Liver (tissue), 9 donors: ENCODE data around the gene HIVEP3. TPM values are rescaled to one million over a fixed set of nuclear protein-coding genes. Genes with fewer than 3 reads are reported as not detected.

Source experiments
- DNase-seq: peaks from one replicate; pipeline ENCODE4 v3.0.0-alpha.2; 2017; ENCODE audit warnings: low spot score
- H3K27ac ChIP-seq, 2 donors: one replicate each; pipeline ENCODE4 v1.7.0; 2013; ENCODE audit warnings: inconsistent platforms in 2 of 2, low read length in 2 of 2, control low read depth in 1 of 2, low read depth in 1 of 2, mild to moderate bottlenecking in 1 of 2
- H3K27me3 ChIP-seq, 4 donors: one replicate each; pipeline versions ENCODE4 v1.6.1 to v1.7.0; 2013; ENCODE audit warnings: low read length in 3 of 4, inconsistent platforms in 1 of 4, mild to moderate bottlenecking in 1 of 4, moderate library complexity in 1 of 4; ENCODE audit not compliant: control insufficient read depth in 4 of 4, insufficient read depth in 4 of 4
- H3K36me3 ChIP-seq, 4 donors: one replicate each; pipeline versions ENCODE4 v1.6.1 to v1.7.0; 2013; ENCODE audit warnings: low read length in 3 of 4, mild to moderate bottlenecking in 3 of 4, low read depth in 1 of 4, moderate library complexity in 1 of 4; ENCODE audit not compliant: control insufficient read depth in 4 of 4, insufficient read depth in 3 of 4
- H3K4me1 ChIP-seq, 4 donors: one replicate each; pipeline versions ENCODE4 v1.6.1 to v1.7.0; 2013; ENCODE audit warnings: low read length in 3 of 4, mild to moderate bottlenecking in 3 of 4, moderate library complexity in 1 of 4; ENCODE audit not compliant: control insufficient read depth in 4 of 4, insufficient read depth in 4 of 4
- H3K4me3 ChIP-seq, 3 donors: one replicate each; pipeline versions ENCODE4 v1.6.1 to v1.7.0; 2013; ENCODE audit warnings: low read length in 3 of 3, control low read depth in 1 of 3, low read depth in 1 of 3, mild to moderate bottlenecking in 1 of 3
- H3K9ac ChIP-seq, 2 donors: one replicate each; pipeline ENCODE4 v1.7.0; 2013; ENCODE audit warnings: low read length in 2 of 2, mild to moderate bottlenecking in 2 of 2, moderate library complexity in 2 of 2, control low read depth in 1 of 2, low read depth in 1 of 2
- H3K9me3 ChIP-seq, 4 donors: one replicate each; pipeline versions ENCODE4 v1.6.1 to v1.7.0; 2013; ENCODE audit warnings: low read length in 3 of 4; ENCODE audit not compliant: control insufficient read depth in 4 of 4
- EGR1 ChIP-seq, 2 donors: IDR thresholded peaks; 2 replicates each; pipeline ENCODE4 v1.6.1; 2016 to 2018; ENCODE audit warnings: antibody characterized with exemption in 2 of 2, low read depth in 2 of 2
- GABPA ChIP-seq, 2 donors: IDR thresholded peaks in 1 of 2; conservative IDR thresholded peaks in 1 of 2; 2 replicates each; pipeline ENCODE4 v1.6.1; 2016; ENCODE audit warnings: antibody characterized with exemption in 2 of 2, mild to moderate bottlenecking in 1 of 2, moderate library complexity in 1 of 2
- HNF4A ChIP-seq, 2 donors: conservative IDR thresholded peaks; 2 replicates each; pipeline ENCODE4 v1.6.1; 2016; ENCODE audit warnings: antibody characterized with exemption in 2 of 2, mild to moderate bottlenecking in 2 of 2
- JUND ChIP-seq, 2 donors: IDR thresholded peaks; 2 replicates each; pipeline ENCODE4 v1.6.1; 2016; ENCODE audit warnings: antibody characterized with exemption in 2 of 2
- MAX ChIP-seq: IDR thresholded peaks from 2 replicates; pipeline ENCODE4 v1.6.1; 2016; ENCODE audit warnings: antibody characterized with exemption
- RAD21 ChIP-seq, 2 donors: IDR thresholded peaks; 2 replicates each; pipeline ENCODE4 v1.6.1; 2016; ENCODE audit warnings: antibody characterized with exemption in 2 of 2, mild to moderate bottlenecking in 2 of 2
- SP1 ChIP-seq: IDR thresholded peaks from 2 replicates; pipeline ENCODE4 v1.6.1; 2018; ENCODE audit warnings: antibody characterized with exemption, mild to moderate bottlenecking
- ZBTB33 ChIP-seq: IDR thresholded peaks from 2 replicates; pipeline ENCODE4 v1.6.1; 2016; ENCODE audit warnings: antibody characterized with exemption
- WGBS: extraction: QIAGEN DNeasy Blood & Tissue Kit; methylation state at CpG from one replicate; pipeline ENCODE4 v1.1.7; 2013; 5-methylcytosine and 5-hydroxymethylcytosine counted together
- polyA plus RNA-seq, 2 donors: library from polyadenylated mRNA; stranded (reverse) in 1 of 2; unstranded in 1 of 2; fragments of 200-250 nt in 1 of 2; fragments of >200 nt in 1 of 2; fragmentation: Nextera tagmentation in 1 of 2; extraction: Ambion mirVana in 1 of 2; gene quantifications; one replicate each; pipeline versions ENCODE4 v1.2.1 to v1.2.3, GENCODE V29; 2013 to 2015
- total RNA-seq, 2 donors: library from RNA; depleted of rRNA; stranded (reverse); fragments of >200 nt; gene quantifications; one replicate each; pipeline ENCODE4 v1.2.3, GENCODE V29; 2014
- donor health status: healthy.
- donor health status: healthy.
- donor health status: healthy.
- donor health status: healthy.
- donor health status: healthy.

HIVEP3 gene
- total and polyA plus RNA-seq, 4 donors, result 0.93 to 1.6 (median 1.4) TPM

- TF ChIP-seq RAD21 (IDR thresholded peaks at IDR 0.05) (no peak), GABPA (IDR thresholded peaks at IDR 0.05 in 1 of 2, conservative IDR thresholded peaks at IDR 0.05 in 1 of 2) (no peak)
- WGBS, result 97% methylated on average over 1 of the region's 1 CpG
- H3K27me3 ChIP-seq, result no peaks in the 10 kb centered on the region
- no peaks in the 10 kb centered on the region for H3K4me1 ChIP-seq
- DNase-seq, result no peak
- no peaks in the 10 kb centered on the region for H3K36me3 ChIP-seq
- no peak overlapping the region for H3K9ac ChIP-seq
- no peak overlapping the region for H3K4me3 ChIP-seq
- no peaks in the 10 kb centered on the region for H3K9me3 ChIP-seq
- no peak overlapping the region for H3K27ac ChIP-seq
These were observed 377.1 kb downstream of the HIVEP3 start for GRCh38 chr1:41541592-41541952.

DNA sequence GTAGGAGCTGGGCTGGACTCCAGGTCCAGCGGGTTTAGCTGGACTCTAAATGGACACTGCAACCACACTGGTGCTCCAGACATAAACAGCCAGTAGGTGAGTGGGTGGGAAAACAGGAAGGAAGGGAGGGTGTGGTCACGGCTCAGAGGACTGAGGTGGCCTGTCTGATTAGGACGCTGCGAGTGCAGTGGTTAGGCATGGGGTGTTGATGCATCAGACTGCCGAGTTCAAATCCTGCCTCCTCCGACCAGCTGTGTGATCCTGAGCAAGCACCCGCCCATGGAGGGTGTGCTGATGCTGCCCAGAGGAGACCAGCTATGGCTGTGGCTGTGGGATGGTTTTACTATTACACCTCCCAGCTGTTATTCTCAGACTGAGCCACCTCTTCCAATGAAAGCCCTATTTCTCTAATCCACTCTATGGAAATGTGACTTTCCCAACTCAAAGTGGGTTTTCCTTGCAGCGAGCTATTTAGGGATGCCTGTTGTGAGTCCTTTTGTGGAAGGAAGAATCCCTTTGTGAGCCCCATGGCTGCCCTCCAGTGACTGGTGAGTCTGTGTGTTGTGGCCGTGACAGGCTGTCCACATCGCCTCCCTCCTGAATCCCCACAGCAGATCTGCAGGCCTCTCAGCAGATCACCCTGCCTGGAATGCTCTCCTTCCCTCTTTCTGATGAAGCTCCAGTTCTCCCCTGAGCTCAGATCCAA is 377.7 kb downstream of the HIVEP3 start:
- DNase-seq, result no peak
- Histone ChIP-seq H3K9me3 (no peaks in the 10 kb centered on the region), H3K4me1 (no peaks in the 10 kb centered on the region), H3K27me3 (no peaks in the 10 kb centered on the region), H3K4me3 (no peak overlapping the region), H3K36me3 (no peaks in the 10 kb centered on the region), H3K9ac (no peak overlapping the region), H3K27ac (no peak overlapping the region)
- WGBS, result 80% methylated on average over 10 of the region's 10 CpGs
- TF ChIP-seq MAX (no peak), HNF4A (conservative IDR thresholded peaks at IDR 0.05) (no peak)

DNA sequence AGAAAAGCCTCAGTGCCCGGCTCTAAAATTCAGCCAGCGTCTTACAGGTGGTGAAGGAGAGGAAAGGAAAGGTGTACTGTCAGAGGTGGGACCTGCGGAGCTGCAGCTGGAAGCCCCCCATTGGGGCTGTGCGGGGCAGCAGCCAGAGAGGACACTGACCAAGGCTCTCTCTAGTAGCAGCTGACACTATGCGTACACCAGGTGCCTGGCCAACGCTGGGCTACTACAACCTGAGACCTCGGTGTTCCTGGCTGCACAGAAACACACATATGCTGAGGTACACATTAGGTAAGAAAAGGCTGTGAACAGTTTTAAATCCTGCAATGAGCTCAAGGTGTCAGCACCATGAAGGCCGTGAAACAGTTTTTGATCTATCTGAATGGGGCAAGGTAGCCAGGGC is 378.7 kb downstream of the HIVEP3 start:
- TF ChIP-seq EGR1 (IDR thresholded peaks at IDR 0.05; ENCODE audit: low read depth in 2 of 2), result no peak
- no peak for TF ChIP-seq JUND (IDR thresholded peaks at IDR 0.05)
- TF ChIP-seq ZBTB33, result no peak
- Histone ChIP-seq H3K4me3 (no peak overlapping the region), H3K9ac (no peak overlapping the region), H3K27me3 (no peaks in the 10 kb centered on the region), H3K27ac (no peak overlapping the region), H3K4me1 (no peaks in the 10 kb centered on the region), H3K36me3 (no peaks in the 10 kb centered on the region), H3K9me3 (no peaks in the 10 kb centered on the region)
- no peak for DNase-seq
- 96% methylated on average over 8 of the region's 8 CpGs for WGBS

DNA sequence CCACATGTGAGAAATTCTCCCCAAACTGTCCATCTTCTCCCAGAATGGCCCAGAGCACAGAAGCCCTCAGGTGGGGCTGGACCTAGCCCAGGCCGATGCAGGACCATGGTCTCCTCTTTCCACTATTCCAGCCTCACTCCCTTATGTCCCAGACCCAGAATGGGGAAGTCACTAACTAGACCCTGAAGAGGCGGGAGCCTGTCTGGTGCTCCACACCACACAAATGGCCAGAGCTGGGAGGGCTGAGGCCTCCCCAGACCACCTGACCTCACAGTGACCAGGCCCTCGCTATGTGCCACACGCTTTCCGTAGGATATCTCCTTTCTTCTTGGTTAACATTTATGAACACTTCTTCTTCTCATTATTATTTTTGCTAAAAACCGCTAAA is 379.3 kb downstream of the HIVEP3 start:
- no peaks in the 10 kb centered on the region for H3K27me3 ChIP-seq
- no peak for DNase-seq
- H3K36me3 ChIP-seq, result no peaks in the 10 kb centered on the region
- H3K4me1 ChIP-seq, result no peaks in the 10 kb centered on the region
- TF ChIP-seq SP1 (no peak), EGR1 (IDR thresholded peaks at IDR 0.05; ENCODE audit: low read depth in 2 of 2) (no peak)
- no peak overlapping the region for H3K27ac ChIP-seq
- H3K4me3 ChIP-seq, result no peak overlapping the region
- 86% methylated on average over 6 of the region's 6 CpGs for WGBS
- H3K9ac ChIP-seq, result no peak overlapping the region
- no peaks in the 10 kb centered on the region for H3K9me3 ChIP-seq
